Measurements from ENCODE around the gene RAE1. TPM values are rescaled to one million over a fixed set of nuclear protein-coding genes. Genes with fewer than 3 reads are reported as not detected.

The RAE1 gene
- total and polyA plus RNA-seq, 2 of the 4 experiments (the other 2 are of a cell fraction) = 32.8 to 80.5 TPM

DNA sequence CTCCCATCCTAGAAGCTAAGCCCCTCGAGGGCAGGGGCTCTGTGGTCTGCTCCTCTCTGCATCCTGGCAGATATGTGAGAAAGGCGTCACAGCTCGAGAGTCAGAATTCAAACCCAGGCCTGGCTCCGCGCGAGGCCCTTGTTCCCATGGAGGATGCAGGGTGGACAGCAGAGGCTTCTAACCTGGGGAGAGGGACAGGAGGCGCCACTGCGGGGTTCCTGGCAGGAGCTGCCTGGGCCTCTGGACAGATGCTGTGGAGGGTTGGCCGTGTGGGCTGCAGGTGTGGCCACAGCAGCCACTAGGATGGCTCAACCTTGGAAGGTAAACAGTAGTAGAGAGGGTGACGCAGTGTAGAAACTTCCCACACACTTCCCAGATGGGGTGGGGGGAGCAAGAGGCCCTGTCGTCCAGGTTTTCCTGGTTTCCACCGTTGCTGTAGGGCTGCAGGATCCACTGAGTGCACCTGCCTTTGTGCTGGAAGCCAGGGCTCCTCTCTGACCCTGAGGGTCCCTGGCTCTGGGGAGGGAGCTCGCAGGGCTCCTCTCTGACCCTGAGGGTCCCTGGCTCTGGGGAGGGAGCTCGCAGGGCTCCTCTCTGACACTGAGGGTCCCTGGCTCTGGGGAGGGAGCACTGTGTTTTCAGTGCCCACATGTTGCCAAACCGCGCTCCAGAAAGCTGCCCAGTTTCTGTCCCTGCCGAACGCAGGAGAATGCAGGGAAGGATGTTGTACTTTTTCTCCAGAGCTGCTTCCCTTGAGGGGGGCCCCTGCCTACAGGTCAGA, 54.4 kb downstream of the RAE1 start:
- Histone ChIP-seq H2BK5ac (ENCODE audit: low read depth, low read length, poor library complexity, severe bottlenecking) (no peak overlapping the region), H3K27me3 (ENCODE audit: control insufficient read depth, insufficient read depth, low read length) (no peaks in the 10 kb centered on the region), H3K18ac (ENCODE audit: low read depth, low read length) (no peak overlapping the region), H3K4me1 (ENCODE audit: control insufficient read depth, insufficient read depth, low read length) (peaks cover 2% of the 10 kb centered on the region; the same call in 1 of the 2 replicates), H2BK120ac (ENCODE audit: low read depth, low read length) (no peak overlapping the region), H3K36me3 (ENCODE audit: control insufficient read depth, insufficient read depth, low read length) (peaks cover 23% of the 10 kb centered on the region), H3K23ac (ENCODE audit: low read depth, low read length) (no peak overlapping the region), H2BK15ac (ENCODE audit: low read depth, low read length) (no peak overlapping the region), H3K14ac (replicated peaks; ENCODE audit: low read depth, low read length) (no peak overlapping the region), H2AK9ac (replicated peaks; ENCODE audit: low read depth, low read length, poor library complexity) (no peak overlapping the region), H3K4me2 (ENCODE audit: low read depth, low read length) (no peak overlapping the region), H3K9ac (ENCODE audit: low read depth, low read length) (no peak overlapping the region), H3K27ac (ENCODE audit: insufficient read depth, low read length) (no peak overlapping the region), H4K20me1 (ENCODE audit: insufficient read depth, low read length) (no peaks in the 10 kb centered on the region; the same call in 1 of the 2 replicates), H2AK5ac (ENCODE audit: low read depth, low read length) (no peak overlapping the region), H2BK20ac (ENCODE audit: low read depth, low read length) (no peak overlapping the region), H3K4me3 (ENCODE audit: insufficient read depth, low read depth, low read length) (no peak overlapping the region), H3K4ac (ENCODE audit: low read depth, low read length) (no peak overlapping the region), H3K9me3 (ENCODE audit: control insufficient read depth, insufficient read depth, low read length) (no peaks in the 10 kb centered on the region), H3K79me1 (ENCODE audit: low read depth in 1 of 2, low read length in 2 of 2) (no peaks in the 10 kb centered on the region), H4K5ac (ENCODE audit: low read depth, low read length) (no peak overlapping the region), H3K9me1 (ENCODE audit: insufficient read depth, low read length) (no peaks in the 10 kb centered on the region), H4K8ac (ENCODE audit: low read depth in 2 of 2, low read length in 2 of 2) (no peak overlapping the region), H3K56ac (ENCODE audit: extremely low read depth, insufficient read depth, low read length) (no peak overlapping the region), H4K91ac (ENCODE audit: insufficient read depth, low read depth, low read length) (no peak overlapping the region), H2AFZ (replicated peaks; ENCODE audit: low read length, poor library complexity) (no peak overlapping the region)
- ATAC-seq (ENCODE audit: low read depth) (no peak), DNase-seq (no peak)
- POLR2A ChIA-PET (ENCODE audit: unreplicated experiment) = no interaction called here
- in situ Hi-C loops (cut with MboI; ENCODE audit: low sequenced_read_pairs) (no loop called here), intact Hi-C loops (cut with micrococcal nuclease) (no loop called here), dilution Hi-C loops (cut with HindIII; ENCODE audit: low sequenced_read_pairs, unreplicated experiment) (no loop called here)
- TF ChIP-seq, protein P1, sequence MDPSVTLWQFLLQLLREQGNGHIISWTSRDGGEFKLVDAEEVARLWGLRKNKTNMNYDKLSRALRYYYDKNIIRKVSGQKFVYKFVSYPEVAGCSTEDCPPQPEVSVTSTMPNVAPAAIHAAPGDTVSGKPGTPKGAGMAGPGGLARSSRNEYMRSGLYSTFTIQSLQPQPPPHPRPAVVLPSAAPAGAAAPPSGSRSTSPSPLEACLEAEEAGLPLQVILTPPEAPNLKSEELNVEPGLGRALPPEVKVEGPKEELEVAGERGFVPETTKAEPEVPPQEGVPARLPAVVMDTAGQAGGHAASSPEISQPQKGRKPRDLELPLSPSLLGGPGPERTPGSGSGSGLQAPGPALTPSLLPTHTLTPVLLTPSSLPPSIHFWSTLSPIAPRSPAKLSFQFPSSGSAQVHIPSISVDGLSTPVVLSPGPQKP (IDR thresholded peaks at IDR 0.05; ENCODE audit: borderline replicate concordance, low read depth, low read length) = no peak
- TF ChIP-seq, protein P2, sequence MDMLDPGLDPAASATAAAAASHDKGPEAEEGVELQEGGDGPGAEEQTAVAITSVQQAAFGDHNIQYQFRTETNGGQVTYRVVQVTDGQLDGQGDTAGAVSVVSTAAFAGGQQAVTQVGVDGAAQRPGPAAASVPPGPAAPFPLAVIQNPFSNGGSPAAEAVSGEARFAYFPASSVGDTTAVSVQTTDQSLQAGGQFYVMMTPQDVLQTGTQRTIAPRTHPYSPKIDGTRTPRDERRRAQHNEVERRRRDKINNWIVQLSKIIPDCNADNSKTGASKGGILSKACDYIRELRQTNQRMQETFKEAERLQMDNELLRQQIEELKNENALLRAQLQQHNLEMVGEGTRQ (IDR thresholded peaks at IDR 0.05; ENCODE audit: low read depth, low read length) = no peak
- TF ChIP-seq POLR2A (IDR thresholded peaks at IDR 0.05; ENCODE audit: low read depth, low read length) (no peak), MAFK (IDR thresholded peaks at IDR 0.05; ENCODE audit: low read depth, low read length) (no peak), SMC3 (IDR thresholded peaks at IDR 0.05; ENCODE audit: low read depth, low read length) (no peak), MAZ (IDR thresholded peaks at IDR 0.05; ENCODE audit: borderline replicate concordance, low read depth, low read length) (no peak), RFX5 (IDR thresholded peaks at IDR 0.05; ENCODE audit: low read depth, low read length) (no peak), RCOR1 (IDR thresholded peaks at IDR 0.05; ENCODE audit: insufficient replicate concordance, low read length) (no peak), CEBPB (IDR thresholded peaks at IDR 0.05; ENCODE audit: low read depth, low read length) (no peak), FOS (IDR thresholded peaks at IDR 0.05; ENCODE audit: low read depth, low read length) (no peak)
- TF ChIP-seq, protein P3, sequence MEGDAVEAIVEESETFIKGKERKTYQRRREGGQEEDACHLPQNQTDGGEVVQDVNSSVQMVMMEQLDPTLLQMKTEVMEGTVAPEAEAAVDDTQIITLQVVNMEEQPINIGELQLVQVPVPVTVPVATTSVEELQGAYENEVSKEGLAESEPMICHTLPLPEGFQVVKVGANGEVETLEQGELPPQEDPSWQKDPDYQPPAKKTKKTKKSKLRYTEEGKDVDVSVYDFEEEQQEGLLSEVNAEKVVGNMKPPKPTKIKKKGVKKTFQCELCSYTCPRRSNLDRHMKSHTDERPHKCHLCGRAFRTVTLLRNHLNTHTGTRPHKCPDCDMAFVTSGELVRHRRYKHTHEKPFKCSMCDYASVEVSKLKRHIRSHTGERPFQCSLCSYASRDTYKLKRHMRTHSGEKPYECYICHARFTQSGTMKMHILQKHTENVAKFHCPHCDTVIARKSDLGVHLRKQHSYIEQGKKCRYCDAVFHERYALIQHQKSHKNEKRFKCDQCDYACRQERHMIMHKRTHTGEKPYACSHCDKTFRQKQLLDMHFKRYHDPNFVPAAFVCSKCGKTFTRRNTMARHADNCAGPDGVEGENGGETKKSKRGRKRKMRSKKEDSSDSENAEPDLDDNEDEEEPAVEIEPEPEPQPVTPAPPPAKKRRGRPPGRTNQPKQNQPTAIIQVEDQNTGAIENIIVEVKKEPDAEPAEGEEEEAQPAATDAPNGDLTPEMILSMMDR (conservative IDR thresholded peaks at IDR 0.05; ENCODE audit: low read depth, low read length) = no peak
- no TSS peak for BruUV-seq (replicated peaks)
- CTCF ChIA-PET = no interaction called here
- 100% methylated on average over 2 of the region's 18 CpGs; no CpG with 5 or more reads in 1 of the 2 experiments for WGBS, 2 experiments (ENCODE audit: extremely low coverage in 2 of 2, insufficient read length in 1 of 2)

All from IMR-90 (cell line).